HEK293 (cell line): ENCODE results near the gene NOSIP.
A peak's percentile ranks its signal among the peaks of the same experiment; 100 is the strongest.

Experiments used
- BCL11A ChIP-seq: fragments of 450-650 bp; formaldehyde crosslinking; IDR thresholded peaks from 2 replicates; pipeline ENCODE4 v1.5.1; 2016; ENCODE audit warnings: low read depth, missing biosample characterization, missing genetic modification characterization
- EGR2 ChIP-seq: fragments of 450-650 bp; formaldehyde crosslinking; IDR thresholded peaks from 2 replicates; pipeline ENCODE4 v1.5.1; 2016; ENCODE audit warnings: low read depth, missing biosample characterization, missing genetic modification characterization
- ELK4 ChIP-seq: IDR thresholded peaks from 2 replicates; pipeline ENCODE4 v1.6.1; 2011; ENCODE audit warnings: mild to moderate bottlenecking, low read depth, low read length, borderline replicate concordance
- GLIS1 ChIP-seq: fragments of 450-650 bp; formaldehyde crosslinking; IDR thresholded peaks from 2 replicates; pipeline ENCODE4 v1.5.1; 2016; ENCODE audit warnings: missing biosample characterization, missing genetic modification characterization
- GLIS2 ChIP-seq: fragments of 450-650 bp; formaldehyde crosslinking; IDR thresholded peaks from 2 replicates; pipeline ENCODE4 v1.5.1; 2016; ENCODE audit warnings: missing biosample characterization, missing genetic modification characterization
- KLF10 ChIP-seq: fragments of 450-650 bp; IDR thresholded peaks from 2 replicates; pipeline ENCODE4 v1.5.1; 2018; ENCODE audit warnings: missing biosample characterization, mild to moderate bottlenecking, missing genetic modification characterization
- PBX3 ChIP-seq: sonication (generic); formaldehyde crosslinking; IDR thresholded peaks from 2 replicates; pipeline ENCODE4 v1.8.1; 2022; ENCODE audit warnings: mild to moderate bottlenecking, moderate library complexity, missing genetic modification reagents
- REST ChIP-seq: fragments of 450-650 bp; formaldehyde crosslinking; IDR thresholded peaks from 2 replicates; pipeline ENCODE4 v1.5.1; 2016; ENCODE audit warnings: missing biosample characterization, missing genetic modification characterization
- SCRT2 ChIP-seq: fragments of 450-650 bp; formaldehyde crosslinking; IDR thresholded peaks from 2 replicates; pipeline ENCODE4 v1.5.1; 2016; ENCODE audit warnings: missing biosample characterization, missing genetic modification characterization
- SP2 ChIP-seq: fragments of 450-650 bp; formaldehyde crosslinking; IDR thresholded peaks from 2 replicates; pipeline ENCODE4 v1.5.1; 2016; ENCODE audit warnings: missing biosample characterization, missing genetic modification characterization
- TSHZ1 ChIP-seq: fragments of 450-650 bp; formaldehyde crosslinking; IDR thresholded peaks from 2 replicates; pipeline ENCODE4 v1.5.1; 2016; ENCODE audit warnings: missing biosample characterization, missing genetic modification characterization, borderline replicate concordance
- ZBTB21 ChIP-seq: fragments of 450-650 bp; formaldehyde crosslinking; IDR thresholded peaks from 2 replicates; pipeline ENCODE4 v1.5.1; 2017; ENCODE audit warnings: missing biosample characterization, missing genetic modification characterization
- ZBTB44 ChIP-seq: fragments of 450-650 bp; IDR thresholded peaks from 2 replicates; pipeline ENCODE4 v1.5.1; 2018; ENCODE audit warnings: missing biosample characterization, mild to moderate bottlenecking, missing genetic modification characterization
- ZNF132 ChIP-seq: fragments of 450-650 bp; formaldehyde crosslinking; IDR thresholded peaks from 2 replicates; pipeline ENCODE4 v1.5.1; 2017; ENCODE audit warnings: missing biosample characterization, missing genetic modification characterization, borderline replicate concordance
- ZNF175 ChIP-seq: fragments of 450-650 bp; formaldehyde crosslinking; IDR thresholded peaks from 2 replicates; pipeline ENCODE4 v1.5.1; 2016; ENCODE audit warnings: missing biosample characterization, missing genetic modification characterization
- ZNF184 ChIP-seq: fragments of 450-650 bp; IDR thresholded peaks from 2 replicates; pipeline ENCODE4 v1.5.1; 2018; ENCODE audit warnings: missing biosample characterization, mild to moderate bottlenecking, missing genetic modification characterization
- ZNF2 ChIP-seq: fragments of 450-650 bp; formaldehyde crosslinking; IDR thresholded peaks from 2 replicates; pipeline ENCODE4 v1.5.1; 2016; ENCODE audit warnings: missing biosample characterization, missing genetic modification characterization
- ZNF26 ChIP-seq: fragments of 450-650 bp; formaldehyde crosslinking; IDR thresholded peaks from 2 replicates; pipeline ENCODE4 v1.5.1; 2016; ENCODE audit warnings: missing biosample characterization, missing genetic modification characterization
- ZNF571 ChIP-seq: fragments of 450-650 bp; formaldehyde crosslinking; IDR thresholded peaks from 2 replicates; pipeline ENCODE4 v1.5.0; 2017; ENCODE audit warnings: missing biosample characterization, missing genetic modification characterization
- ZNF610 ChIP-seq: fragments of 450-650 bp; formaldehyde crosslinking; IDR thresholded peaks from 2 replicates; pipeline ENCODE4 v1.5.1; 2016; ENCODE audit warnings: missing biosample characterization, missing genetic modification characterization, borderline replicate concordance
- ZNF629 ChIP-seq: fragments of 450-650 bp; formaldehyde crosslinking; IDR thresholded peaks from 2 replicates; pipeline ENCODE4 v1.5.1; 2017; ENCODE audit warnings: missing biosample characterization, missing genetic modification characterization
- ZNF654 ChIP-seq: fragments of 450-650 bp; formaldehyde crosslinking; IDR thresholded peaks from 2 replicates; pipeline ENCODE4 v1.5.1; 2016; ENCODE audit warnings: low read depth, missing biosample characterization, missing genetic modification characterization
- ZNF660 ChIP-seq: fragments of 450-650 bp; IDR thresholded peaks from 2 replicates; pipeline ENCODE4 v1.5.1; 2018; ENCODE audit warnings: missing biosample characterization, mild to moderate bottlenecking, missing genetic modification characterization
- ZNF777 ChIP-seq: fragments of 450-650 bp; formaldehyde crosslinking; IDR thresholded peaks from 2 replicates; pipeline ENCODE4 v1.5.1; 2017; ENCODE audit warnings: missing biosample characterization, missing genetic modification characterization, borderline replicate concordance
- ZNF830 ChIP-seq: fragments of 450-650 bp; IDR thresholded peaks from 2 replicates; pipeline ENCODE4 v1.5.0; 2018; ENCODE audit warnings: missing biosample characterization, missing genetic modification characterization, low read depth, mild to moderate bottlenecking, moderate library complexity
- ZSCAN16 ChIP-seq: fragments of 450-650 bp; formaldehyde crosslinking; IDR thresholded peaks from 2 replicates; pipeline ENCODE4 v1.5.1; 2016; ENCODE audit warnings: missing biosample characterization, missing genetic modification characterization

The NOSIP gene

GRCh38 chr19:49570138-49570856 lies 10.1 kb downstream of the NOSIP start (continued):
- TF ChIP-seq ZNF26 (tag by site-specific recombination) (no peak), REST (no peak), ELK4 (no peak), ZNF610 (tag by site-specific recombination) (no peak), ZNF184 (tag by site-specific recombination) (no peak), SCRT2 (tag by site-specific recombination) (peak; percentile 89), GLIS1 (peak; percentile 6; the same call in 1 of the 2 replicates), ZNF830 (no peak), ZNF629 (tag by site-specific recombination) (no peak), ZNF175 (no peak), EGR2 (tag by site-specific recombination) (no peak), ZNF132 (tag by site-specific recombination) (no peak), ZNF660 (tag by site-specific recombination) (peak; percentile 95), ZBTB21 (no peak), KLF10 (tag by site-specific recombination) (no peak; the same call in 1 of the 2 replicates), ZNF571 (tag by site-specific recombination) (no peak), ZSCAN16 (tag by site-specific recombination) (no peak), TSHZ1 (no peak), GLIS2 (tag by site-specific recombination) (no peak), ZNF2 (tag by site-specific recombination) (no peak), ZNF654 (tag by site-specific recombination) (peak; percentile 97), BCL11A (tag by site-specific recombination) (no peak), SP2 (no peak), ZNF777 (no peak), ZBTB44 (0 out of 2 replicates have a peak, but pooled peaks have one; percentile 26), PBX3 (CRISPR knock-in tag) (no peak)
